Activated CD8-positive, alpha-beta memory T cell treated with anti-CD3 and anti-CD28 coated beads, Interleukin-2, amount 50 U/mL, for 24 hours (primary cell): Measurements from ENCODE around the gene MAD2L1BP.
"Not testable (repeated sequence)": the region's sequence is repeated elsewhere in the genome, so short reads cannot be mapped to it uniquely, and the experiment has no call there.

ENCODE experiments used
- DNase-seq: peaks from one replicate; pipeline ENCODE4 v3.0.0-alpha.2; 2020; ENCODE audit errors: extremely low read depth

Gene MAD2L1BP

DNA sequence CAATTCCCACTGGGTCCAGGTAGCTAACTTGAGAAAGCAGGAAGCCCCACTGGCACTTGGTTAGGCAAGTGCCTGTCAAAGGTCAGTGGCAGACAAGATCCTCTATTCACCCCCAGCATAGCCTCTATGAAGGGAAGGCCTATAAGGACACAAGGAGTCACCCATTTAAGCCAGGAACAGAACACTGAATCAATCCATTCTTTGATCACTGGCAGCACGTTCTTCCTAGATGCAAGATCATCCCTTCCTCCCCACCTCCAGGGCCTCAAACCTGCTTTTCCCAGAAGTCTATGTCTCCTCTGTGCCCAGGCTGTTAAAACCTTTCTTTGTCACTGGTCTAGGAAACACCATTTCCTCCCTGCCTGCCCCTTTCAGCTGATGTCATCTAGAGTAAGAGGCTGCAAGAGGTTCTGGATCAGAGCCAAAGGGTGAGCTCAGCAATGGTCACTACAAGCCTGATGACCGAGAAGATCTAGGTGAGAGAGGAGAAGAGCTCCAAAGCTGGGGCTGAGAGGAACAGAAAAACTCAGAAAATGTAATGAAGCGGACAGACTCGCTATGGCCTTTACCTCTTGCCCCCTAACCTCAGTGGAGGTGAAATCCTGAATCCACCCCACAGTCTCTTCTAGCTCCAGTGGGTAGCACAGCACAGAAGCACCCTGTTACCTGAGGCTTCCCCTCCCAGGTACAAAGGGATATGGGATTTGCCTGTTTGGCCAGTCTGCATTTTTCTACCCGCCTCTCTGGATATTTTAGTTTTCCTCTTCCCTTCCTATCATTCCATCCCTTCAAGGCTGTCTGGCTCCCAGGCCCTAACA, 8.4 kb upstream of the MAD2L1BP start:
- no peak for DNase-seq

DNA sequence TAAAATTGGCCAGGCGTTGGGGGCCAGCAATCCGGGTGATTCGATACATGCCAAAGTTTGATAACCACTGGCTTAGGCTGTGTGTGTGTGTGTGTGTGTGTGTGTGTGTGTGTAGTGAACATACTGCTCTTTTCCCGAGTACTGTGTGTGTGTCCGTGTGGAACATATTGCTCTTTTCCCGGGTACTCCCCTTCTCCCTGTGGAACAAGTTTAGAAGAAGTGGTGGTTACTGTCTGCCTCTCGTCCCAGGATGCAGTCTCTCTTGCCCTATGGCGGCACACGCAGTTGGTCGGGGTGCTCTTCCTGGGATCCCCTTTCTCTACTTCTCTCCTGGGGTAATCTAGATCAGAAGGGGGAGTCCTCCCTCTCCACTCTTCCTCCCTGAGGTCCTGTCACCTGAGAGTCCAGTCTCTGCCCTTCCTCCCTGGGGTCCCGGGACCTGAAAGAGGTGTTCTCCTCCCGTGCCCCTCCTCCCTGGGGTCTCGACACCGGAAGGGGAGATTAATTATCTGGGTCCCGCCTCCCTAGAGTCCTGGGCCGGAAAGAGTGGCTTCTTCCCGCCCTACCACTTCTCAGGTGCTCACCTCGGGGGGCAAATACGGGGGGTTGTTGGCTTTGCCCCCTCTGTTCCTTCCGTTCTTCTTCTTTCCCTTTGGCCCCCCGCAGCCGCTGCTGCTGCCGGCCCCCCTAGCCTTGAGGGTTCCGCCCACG, 7.1 kb upstream of the MAD2L1BP start:
- DNase-seq: no peak

DNA sequence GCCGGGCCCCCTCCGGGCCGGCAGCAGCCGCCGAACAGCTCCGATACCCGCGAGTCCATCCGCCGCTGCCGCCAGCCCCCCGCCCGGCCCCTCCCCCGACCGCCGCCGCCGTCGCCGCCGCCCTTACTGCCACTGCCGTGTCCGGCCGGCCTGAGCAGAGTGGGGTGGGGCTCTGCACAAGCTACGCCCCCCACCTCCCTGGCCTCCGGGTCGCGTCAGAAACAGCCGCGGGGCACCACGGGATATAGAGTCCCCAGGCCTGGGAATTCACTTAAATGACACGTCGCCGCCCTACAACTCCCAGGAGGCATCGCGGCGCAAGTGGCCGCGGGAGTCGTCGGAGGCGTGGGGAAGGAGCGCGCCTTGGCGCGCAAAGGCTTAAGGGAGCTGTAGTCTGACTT, 6.5 kb upstream of the MAD2L1BP start, which contains the start of gene GTPBP2:
Gene GTPBP2, minus strand, starts transcription at position 161 of the 401 bp plus-strand sequence. Its CDS starts 102 bp downstream, at position 59.
- DNase-seq: peak; percentile 88

DNA sequence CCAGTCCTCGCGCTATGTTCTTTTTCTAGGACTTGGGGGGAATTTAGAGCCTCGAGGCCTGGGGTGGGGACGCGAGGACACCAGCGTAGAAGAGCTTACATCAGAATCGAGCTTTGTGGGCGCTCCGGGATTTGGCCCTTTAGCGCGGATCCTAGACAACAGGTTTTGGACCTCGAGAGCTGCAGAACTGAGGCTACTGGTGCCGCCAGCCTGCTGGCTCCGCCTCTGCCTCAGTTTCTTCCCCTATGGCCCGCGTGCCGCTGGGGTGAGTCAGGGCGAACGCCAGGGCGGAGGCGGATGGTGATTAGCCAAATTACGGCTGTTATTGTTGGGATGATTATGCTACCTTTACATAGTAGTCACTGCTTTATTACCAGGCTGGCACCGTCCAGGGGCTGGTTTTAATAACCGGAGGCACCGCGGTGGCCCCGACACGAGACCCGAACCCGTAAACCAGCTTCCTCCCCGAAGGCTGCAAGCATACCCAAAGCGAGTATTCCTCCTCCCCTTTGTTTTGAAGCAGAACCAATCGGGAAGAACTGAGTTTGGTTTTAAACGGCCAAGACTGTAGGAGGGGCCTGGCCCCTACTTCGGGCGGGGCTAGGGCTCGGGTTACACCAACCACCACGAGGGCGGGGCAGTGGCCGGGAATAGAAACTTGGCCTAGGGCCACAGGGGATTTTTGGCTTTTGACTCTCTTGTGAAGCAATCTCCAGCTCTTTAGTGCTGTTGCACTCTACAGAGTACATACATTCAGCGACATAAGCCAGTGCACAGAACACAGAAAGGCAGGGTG, 5.9 kb upstream of the MAD2L1BP start:
- peak; percentile 75 for DNase-seq

- no peak for DNase-seq
Observed at GRCh38 chr6:43630980-43631619, 4.5 kb upstream of the MAD2L1BP start.

DNA sequence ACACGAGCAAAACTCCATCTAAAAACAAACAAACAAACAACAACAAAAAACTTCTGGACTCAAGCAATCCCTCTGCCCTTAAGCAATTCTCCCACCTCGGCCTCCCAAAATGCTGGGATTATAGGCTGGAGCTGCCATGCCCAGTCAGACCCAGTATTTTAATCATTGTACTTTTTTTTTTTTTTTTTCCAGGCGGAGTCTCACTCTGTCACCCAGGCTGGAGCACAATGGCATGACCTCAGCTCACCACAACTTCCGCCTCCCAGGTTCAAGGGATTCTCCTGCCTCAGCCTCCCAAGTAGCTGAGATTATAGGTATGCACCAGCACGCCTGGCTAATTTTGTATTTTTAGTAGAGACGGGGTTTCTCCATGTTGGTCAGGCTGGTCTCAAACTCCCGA, 2.6 kb upstream of the MAD2L1BP start:
- not testable (repeated sequence) for DNase-seq

DNA sequence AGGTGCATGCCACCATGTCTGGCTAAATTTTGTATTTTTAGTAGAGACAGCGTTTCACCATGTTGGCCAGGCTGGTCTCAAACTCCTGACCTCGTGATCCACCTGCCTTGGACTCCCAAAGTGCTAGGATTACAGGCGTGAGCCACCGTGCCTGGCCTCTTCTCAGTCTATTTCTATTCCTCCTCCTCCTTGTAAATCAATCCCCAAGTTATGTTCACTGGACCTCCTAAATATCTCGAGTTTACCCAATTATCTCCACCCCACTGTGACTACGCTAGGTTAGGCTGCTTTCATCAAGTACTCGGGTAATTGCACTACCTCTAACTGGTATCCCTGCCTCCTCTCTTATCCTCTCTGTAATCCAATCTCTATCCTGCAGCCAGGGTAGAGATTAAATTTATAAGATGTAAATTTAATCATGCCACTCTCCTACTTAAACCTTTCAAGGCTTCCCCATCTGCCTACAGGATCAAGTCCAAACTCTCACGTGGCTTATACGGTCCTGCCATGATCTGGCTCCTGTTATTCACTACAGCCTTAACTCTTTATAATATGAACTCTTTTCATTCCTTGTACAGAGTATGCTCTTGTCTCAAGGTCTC, 837 bp upstream of the MAD2L1BP start:
- DNase-seq: no peak

DNA sequence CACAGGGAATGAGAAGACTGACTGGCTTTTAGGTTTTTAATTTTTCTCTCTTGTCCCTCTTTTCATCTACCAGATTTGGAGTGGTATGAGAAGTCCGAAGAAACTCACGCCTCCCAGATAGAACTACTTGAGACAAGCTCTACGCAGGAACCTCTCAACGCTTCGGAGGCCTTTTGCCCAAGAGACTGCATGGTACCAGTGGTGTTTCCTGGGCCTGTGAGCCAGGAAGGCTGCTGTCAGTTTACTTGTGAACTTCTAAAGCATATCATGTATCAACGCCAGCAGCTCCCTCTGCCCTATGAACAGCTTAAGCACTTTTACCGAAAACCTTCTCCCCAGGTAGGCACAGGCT, 644 bp downstream of the MAD2L1BP start:
- no peak for DNase-seq

GRCh38 chr6:43639984-43640800, 4.6 kb downstream of the MAD2L1BP start:
- DNase-seq: no peak

- DNase-seq: no peak
Observed at GRCh38 chr6:43644940-43645612, 9.4 kb downstream of the MAD2L1BP start, which contains the start of gene RSPH9. RSPH9 (plus strand) TSS chr6:43645036; CDS start chr6:43645099, 63 bp downstream.

DNA sequence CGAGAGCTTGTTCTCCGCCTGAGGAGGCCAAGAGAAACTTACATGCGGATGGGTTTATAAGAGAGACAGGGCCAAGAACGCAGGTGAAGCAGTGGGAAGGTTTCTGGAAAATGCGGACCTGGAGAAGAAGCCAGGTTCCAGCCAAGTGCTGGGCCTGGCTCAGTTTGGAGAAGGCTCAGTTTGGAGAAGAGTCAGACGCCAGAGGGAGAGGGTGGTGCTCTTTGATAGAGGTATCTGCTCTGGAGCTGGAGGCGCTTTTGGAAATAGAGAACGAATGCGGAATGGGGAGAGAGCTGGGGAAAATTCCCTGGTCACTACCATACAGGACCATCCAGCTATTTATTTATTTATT, 9.9 kb downstream of the MAD2L1BP start:
- DNase-seq: no peak

DNA sequence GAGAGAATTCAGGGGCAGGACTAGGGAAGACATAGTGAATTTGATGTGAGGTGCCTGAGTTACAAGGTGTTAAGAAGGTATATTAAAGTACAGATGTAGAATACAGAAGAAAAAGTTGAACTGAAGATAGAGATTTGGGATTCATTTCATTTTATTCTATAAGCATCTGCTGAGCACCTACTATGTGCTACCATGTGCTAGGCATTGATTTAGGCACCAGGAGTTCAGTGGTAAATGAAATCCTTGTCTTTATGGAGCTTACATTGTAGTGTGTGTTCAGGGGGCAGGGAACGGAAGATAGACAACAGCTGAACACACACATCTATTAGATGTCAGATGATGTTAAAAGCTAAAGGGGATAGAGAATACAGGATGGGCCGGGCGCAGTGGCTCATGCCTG, 12.0 kb downstream of the MAD2L1BP start:
- DNase-seq: no peak

- DNase-seq: no peak
Observed at GRCh38 chr6:43648248-43648647, 12.6 kb downstream of the MAD2L1BP start.

DNA sequence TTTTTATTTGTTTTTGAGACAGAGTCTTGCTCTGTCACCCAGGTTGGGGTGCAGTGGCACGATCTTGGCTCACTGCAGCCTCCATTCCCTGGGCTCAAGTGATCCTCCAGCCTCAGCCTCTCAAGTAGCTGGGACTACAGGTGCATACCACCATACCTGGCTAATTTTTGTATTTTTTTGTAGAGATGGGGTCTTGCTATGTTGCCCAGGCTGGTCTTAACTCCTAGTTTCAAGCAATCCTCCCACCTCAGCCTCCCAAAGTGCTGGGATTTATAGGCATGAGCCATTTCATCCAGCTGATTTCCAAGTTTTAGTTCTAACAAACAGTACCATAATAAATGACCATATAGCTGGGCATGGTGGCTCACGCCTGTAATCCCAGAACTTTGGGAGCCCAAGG, 17.2 kb downstream of the MAD2L1BP start:
- DNase-seq: not testable (repeated sequence)

DNA sequence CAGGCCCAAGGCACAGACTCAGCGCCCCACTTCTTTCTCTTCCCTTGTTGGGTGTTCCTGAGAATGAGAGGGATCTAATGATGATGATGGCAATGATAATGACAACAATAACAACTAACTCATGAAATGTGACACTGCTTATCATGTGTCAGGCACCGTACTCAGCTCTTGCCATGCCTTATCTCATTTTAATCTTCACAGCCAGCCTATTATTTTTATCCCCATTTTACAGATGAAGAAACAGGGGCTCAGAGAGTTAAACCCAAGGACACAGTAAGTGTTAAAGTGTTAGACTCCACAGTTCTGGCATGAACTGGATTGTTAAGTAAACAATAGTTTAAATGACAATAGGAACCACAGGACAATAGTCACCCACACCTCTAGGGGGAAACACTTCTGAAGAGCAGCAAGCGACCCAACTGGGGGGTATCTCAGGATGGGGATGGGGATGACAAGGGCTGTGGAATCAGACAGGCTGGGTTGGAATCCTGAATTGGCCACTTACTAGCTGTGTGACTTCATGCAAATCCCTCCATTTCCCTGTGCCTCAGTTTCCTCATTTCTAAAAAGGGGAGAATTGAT, 21.7 kb downstream of the MAD2L1BP start:
- no peak for DNase-seq

- no peak for DNase-seq
Observed at GRCh38 chr6:43658161-43658560, 22.5 kb downstream of the MAD2L1BP start.

- DNase-seq: not testable (repeated sequence)
Observed at GRCh38 chr6:43662948-43663347, 27.3 kb downstream of the MAD2L1BP start.

DNA sequence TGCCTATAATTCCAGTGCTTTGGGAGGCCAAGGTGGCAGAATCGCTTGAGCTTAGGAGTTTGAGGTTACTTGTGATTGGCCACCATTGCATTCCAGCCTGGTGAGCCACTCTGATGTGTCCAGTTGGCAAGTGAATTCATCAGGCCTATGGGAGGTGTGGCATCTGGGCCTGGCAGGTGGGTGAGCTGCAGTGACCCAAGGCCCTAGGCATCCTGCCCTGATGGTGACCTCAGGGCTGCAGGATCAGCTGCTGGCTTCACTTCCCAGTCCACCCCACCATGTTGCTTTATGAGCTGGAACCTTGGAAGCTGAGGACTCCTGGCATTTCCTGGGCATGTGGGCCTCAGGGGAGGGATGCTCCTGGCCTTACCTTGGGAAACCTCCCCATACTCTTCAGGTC, 29.7 kb downstream of the MAD2L1BP start:
- DNase-seq: no peak

DNA sequence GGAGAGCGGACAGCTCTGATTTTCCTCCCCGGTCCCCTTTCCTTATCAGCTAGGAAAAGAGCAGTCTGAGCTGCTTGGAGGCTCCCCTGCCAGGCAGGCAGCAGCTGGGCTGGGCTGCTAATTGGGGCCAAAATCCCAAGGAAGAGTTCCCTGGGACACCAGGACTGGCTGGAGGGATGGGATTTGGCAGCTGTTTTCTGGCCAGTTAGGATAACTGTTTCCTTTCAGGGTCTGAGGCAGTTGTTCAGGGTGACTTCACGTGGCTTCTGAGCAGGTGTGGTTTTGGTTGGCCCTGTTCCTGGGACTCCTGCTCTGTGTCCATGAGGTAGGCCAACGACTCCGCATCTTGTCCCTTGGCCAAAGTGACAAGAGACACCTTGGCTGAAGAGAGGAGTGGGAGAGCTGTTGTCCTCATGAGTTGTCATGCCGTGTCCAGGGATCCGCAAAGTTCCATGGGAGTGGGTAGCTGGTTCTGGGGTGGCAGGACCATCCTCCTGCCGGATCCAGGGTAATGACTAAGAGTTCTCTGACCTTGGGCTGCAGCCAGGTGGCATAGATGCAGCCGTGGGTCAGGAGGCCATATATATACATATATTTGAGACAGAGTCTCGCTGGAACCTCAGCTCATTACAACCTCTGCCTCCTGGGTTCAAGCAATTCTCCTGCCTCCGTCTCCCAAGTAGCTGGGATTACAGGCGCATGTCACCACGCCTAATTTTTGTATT, 30.7 kb downstream of the MAD2L1BP start:
- DNase-seq: no peak
